ENCODE results near the gene PCMTD2. TPM values are rescaled to one million over a fixed set of nuclear protein-coding genes. Genes with fewer than 3 reads are reported as not detected.

Gene PCMTD2
- total RNA-seq, 1 experiment from 2014 or later: 50.9 TPM

- ATAC-seq (no peak), DNase-seq (ENCODE audit: low spot score) (no peak)
- H3K9me3 Mint-ChIP-seq: no peaks in the 10 kb centered on the region
- no peak overlapping the region for H3K27ac Mint-ChIP-seq
- H3K4me3 Mint-ChIP-seq: no peak overlapping the region
- no peaks in the 10 kb centered on the region for H3K36me3 Mint-ChIP-seq
- ChIA-PET CTCF (interaction anchor here (3.6 kb wide), 1 partner anchor 14 kb away, joined by 29 read pairs; no protein-coding TSS in a partner anchor), POLR2A (no interaction called here)
- TF ChIP-seq NR2C2 (CRISPR knock-in tag; IDR thresholded peaks at IDR 0.05) (no peak), ZNF281 (CRISPR knock-in tag; IDR thresholded peaks at IDR 0.05) (no peak), ZNF232 (CRISPR knock-in tag; IDR thresholded peaks at IDR 0.05) (no peak), NR3C1 (CRISPR knock-in tag; conservative IDR thresholded peaks at IDR 0.05; ENCODE audit: low read depth) (no peak), CREB1 (CRISPR knock-in tag; IDR thresholded peaks at IDR 0.05) (no peak), ZNF396 (CRISPR knock-in tag; IDR thresholded peaks at IDR 0.05; ENCODE audit: borderline replicate concordance) (no peak), ZNF219 (CRISPR knock-in tag; IDR thresholded peaks at IDR 0.05; ENCODE audit: borderline replicate concordance) (no peak), AFF4 (CRISPR knock-in tag; IDR thresholded peaks at IDR 0.05; ENCODE audit: borderline replicate concordance) (no peak), ARID4B (CRISPR knock-in tag; IDR thresholded peaks at IDR 0.05; ENCODE audit: borderline replicate concordance) (no peak), ETV6 (CRISPR knock-in tag; IDR thresholded peaks at IDR 0.05) (no peak), E2F1 (CRISPR knock-in tag; IDR thresholded peaks at IDR 0.05) (no peak), JUN (CRISPR knock-in tag; IDR thresholded peaks at IDR 0.05) (no peak)
- H3K27me3 Mint-ChIP-seq (ENCODE audit: low read depth): no peaks in the 10 kb centered on the region
- H3K4me1 Mint-ChIP-seq: peaks cover 25% of the 10 kb centered on the region
Observed at GRCh38 chr20:64225171-64225595, 30.4 kb upstream of the PCMTD2 start.

Data from WTC11 (cell line).